CD4-positive, alpha-beta T cell treated with Interleukin-17A for 1 hour (primary cell): ENCODE results near the gene NDEL1.
"Not testable (repeated sequence)": the region's sequence is repeated elsewhere in the genome, so short reads cannot be mapped to it uniquely, and the experiment has no call there.

Experiments
- DNase-seq: peaks from one replicate; pipeline ENCODE4 v3.0.0-alpha.2; 2020

NDEL1 gene, protein sequence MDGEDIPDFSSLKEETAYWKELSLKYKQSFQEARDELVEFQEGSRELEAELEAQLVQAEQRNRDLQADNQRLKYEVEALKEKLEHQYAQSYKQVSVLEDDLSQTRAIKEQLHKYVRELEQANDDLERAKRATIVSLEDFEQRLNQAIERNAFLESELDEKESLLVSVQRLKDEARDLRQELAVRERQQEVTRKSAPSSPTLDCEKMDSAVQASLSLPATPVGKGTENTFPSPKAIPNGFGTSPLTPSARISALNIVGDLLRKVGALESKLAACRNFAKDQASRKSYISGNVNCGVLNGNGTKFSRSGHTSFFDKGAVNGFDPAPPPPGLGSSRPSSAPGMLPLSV

GRCh38 chr17:8435245-8436168, at the start of gene NDEL1:
Gene NDEL1 (plus strand): TSS chr17:8435884. CDS start chr17:8444272, 8,388 bp downstream.
- DNase-seq, result peak; percentile 98

DNA sequence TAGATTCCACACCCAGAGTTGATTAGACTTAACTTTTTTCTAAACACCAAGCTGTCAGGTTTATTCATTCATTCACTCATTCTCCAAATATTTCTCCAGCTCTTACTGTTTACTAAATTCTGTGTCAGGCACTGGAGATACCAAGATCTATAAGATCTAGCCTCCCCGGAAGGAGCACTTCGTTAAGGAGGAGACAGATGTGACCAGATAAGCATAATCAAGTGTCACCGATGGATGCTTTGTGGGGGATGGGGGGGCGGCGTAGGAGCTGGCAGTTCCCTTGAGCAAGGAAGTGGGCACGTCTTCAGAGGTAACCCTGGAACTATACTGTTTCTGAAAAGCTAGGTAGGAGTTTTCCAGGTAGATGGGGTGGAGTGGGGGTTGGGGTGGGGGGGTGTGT, 48.8 kb upstream of the NDEL1 start:
- no peak for DNase-seq

- peak; percentile 61 for DNase-seq
Measured at GRCh38 chr17:8387914-8388651, 47.6 kb upstream of the NDEL1 start.

- no peak for DNase-seq
Measured at GRCh38 chr17:8391711-8392110, 44.0 kb upstream of the NDEL1 start.

DNA sequence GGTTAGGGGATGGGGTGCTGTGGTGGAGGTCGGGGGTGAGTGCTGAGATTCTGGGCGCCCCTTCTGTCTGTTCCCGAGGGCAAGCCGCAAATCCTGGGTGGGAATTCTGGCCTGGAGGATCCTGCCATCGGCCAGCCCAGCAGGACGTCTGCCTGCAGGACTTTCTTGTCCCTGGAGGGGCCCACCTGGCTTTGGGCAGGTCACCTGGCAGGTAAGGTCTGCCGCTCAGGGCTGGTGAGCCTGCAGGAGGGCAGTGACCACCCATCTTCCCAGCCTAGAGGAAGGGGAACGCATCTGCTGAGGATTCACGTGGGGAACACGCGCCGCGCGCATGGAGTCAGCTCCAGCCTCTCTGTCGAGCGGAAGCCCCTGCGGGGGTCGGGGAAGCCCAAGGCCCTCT, 43.4 kb upstream of the NDEL1 start:
- no peak for DNase-seq

DNA sequence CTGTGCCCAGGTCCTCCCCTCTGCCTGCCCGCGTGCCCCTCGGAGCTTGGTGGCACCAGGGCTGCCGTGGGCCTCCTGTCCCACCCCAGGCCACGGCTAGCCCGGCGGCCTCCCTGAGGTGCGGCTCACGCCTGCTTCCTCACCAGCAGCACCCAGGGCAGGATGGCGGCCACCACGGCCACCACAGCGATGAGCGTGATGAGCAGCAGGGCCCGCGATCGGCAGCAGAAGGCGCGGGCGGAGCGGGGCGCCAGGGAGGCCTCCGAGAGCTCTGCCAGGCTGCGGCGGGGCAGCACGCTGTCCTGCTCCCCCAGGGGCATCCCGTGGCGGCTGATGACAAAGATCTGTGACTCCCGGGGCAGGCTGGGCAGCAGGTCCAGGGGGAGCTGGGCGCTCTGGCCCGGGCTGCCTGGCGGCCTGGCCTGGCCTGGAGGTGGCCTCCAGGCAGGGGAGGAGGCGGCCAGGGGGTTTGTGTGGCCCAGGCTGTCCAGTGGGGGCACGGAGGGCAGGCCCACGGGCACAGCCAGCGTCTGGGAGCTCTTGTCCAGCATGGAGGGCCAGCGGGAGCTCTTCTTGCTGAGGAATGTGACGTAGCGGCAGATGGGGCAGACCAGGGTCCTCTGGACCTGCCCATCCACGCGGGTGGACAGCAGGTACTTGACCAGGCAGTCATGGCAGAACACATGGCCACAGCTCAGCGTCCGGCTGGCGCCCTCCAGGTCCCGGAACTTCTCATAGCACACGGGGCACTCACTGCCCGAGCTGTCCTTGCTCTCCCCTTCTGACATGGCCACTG, 42.8 kb upstream of the NDEL1 start:
- DNase-seq, result no peak

GRCh38 chr17:8393470-8394231, 42.0 kb upstream of the NDEL1 start:
- DNase-seq, result peak; percentile 72

- DNase-seq, result not testable (repeated sequence)
Measured at GRCh38 chr17:8394497-8394896, 41.2 kb upstream of the NDEL1 start.

DNA sequence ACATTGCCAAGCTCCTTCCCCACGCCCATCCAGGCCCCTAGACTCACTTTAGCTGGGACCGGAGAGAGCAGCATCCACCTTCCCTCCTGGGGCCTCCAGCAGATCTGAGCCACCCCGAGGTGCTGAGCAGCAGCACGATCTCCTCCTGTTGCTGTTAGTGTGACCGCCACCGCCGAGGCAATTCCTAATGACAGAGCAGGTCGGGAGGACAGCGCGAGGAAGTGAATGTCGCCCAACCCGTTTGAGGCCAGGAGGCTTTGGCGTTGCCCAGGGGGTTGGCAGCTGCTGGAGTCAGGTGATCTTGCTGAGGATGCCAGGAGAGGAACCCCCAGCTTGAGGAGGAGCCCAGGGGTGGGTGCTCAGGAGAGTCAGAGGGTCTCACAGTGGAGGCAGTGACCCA, 38.0 kb upstream of the NDEL1 start, which contains the start of gene RNF222:
Gene RNF222, minus strand, starts transcription at position 192 of the 400 bp plus-strand sequence. CDS start 4,366 bp downstream, outside the sequence.
- no peak for DNase-seq

DNA sequence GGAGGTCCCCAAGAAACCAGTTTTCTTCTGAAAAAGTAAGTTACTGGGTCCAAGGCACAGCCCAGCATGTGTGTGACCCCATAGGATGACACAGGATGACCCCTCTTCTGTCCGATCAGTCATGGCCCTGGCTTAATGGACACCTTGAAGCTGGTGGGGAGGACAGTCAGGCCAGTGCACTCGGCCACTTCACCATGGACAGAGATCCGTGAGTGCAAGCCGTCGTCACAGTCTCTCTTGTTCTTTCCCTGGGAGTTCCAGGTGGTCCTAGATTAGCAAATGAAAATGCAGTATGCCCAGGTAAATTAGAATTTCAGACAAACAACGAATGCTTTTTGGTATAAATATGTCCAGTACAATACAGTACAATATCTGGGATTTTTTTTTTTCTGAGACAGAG, 36.7 kb upstream of the NDEL1 start:
- DNase-seq, result no peak

GRCh38 chr17:8401107-8401506, 34.6 kb upstream of the NDEL1 start:
- no peak for DNase-seq

GRCh38 chr17:8402921-8403536, 32.7 kb upstream of the NDEL1 start:
- DNase-seq, result no peak

GRCh38 chr17:8405499-8406016, 30.1 kb upstream of the NDEL1 start:
- no peak for DNase-seq

DNA sequence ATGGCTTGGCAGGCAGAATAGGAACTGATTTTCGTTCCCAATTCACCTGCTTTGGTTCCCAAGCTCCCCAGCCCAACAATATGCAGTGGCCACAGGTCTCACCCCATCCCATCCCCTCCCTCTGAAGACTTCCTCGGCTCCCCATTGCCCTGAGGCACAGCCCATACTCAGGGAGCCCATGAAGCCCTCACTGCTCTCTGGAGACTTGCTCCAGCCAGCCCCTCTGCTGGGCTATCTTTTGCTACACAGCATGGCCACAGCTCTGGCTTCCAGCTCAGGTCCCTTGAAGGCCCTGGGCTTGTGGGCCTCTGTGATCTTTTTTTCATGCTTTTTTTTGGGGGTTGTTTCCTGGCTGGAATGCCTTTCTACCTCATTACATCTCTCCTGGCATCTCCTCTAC, 29.5 kb upstream of the NDEL1 start:
- DNase-seq, result no peak

- DNase-seq, result no peak
Measured at GRCh38 chr17:8408371-8408770, 27.3 kb upstream of the NDEL1 start.

GRCh38 chr17:8409966-8410882, 25.5 kb upstream of the NDEL1 start:
- DNase-seq, result peak; percentile 81

GRCh38 chr17:8410883-8411238, 24.8 kb upstream of the NDEL1 start:
- no peak for DNase-seq

GRCh38 chr17:8412089-8412488, 23.6 kb upstream of the NDEL1 start:
- DNase-seq, result no peak

- DNase-seq, result peak; percentile 17
Measured at GRCh38 chr17:8413328-8413727, 22.4 kb upstream of the NDEL1 start.

GRCh38 chr17:8413938-8414337, 21.7 kb upstream of the NDEL1 start:
- DNase-seq, result no peak
